Measurements from ENCODE around the gene OR8S1.
"Not testable (repeated sequence)": the region's sequence is repeated elsewhere in the genome, so short reads cannot be mapped to it uniquely, and the experiment has no call there.

OR8S1 gene

GRCh38 chr12:48514728-48515127 is 10.7 kb upstream of the OR8S1 start:
- H3K36me3 ChIP-seq (ENCODE audit: insufficient read depth, low read length): no peaks in the 10 kb centered on the region
- H3K9me3 ChIP-seq (ENCODE audit: low read length): no peaks in the 10 kb centered on the region
- no peaks in the 10 kb centered on the region for H3K27me3 ChIP-seq (ENCODE audit: control insufficient read depth in 1 of 2, insufficient read depth in 2 of 2, low read length in 2 of 2)
- H3K27ac ChIP-seq (ENCODE audit: low read depth, low read length): no peak overlapping the region
- H3K4me3 ChIP-seq (ENCODE audit: low read depth in 1 of 2, low read length in 2 of 2): no peak overlapping the region
- no peaks in the 10 kb centered on the region for H3K4me1 ChIP-seq (ENCODE audit: insufficient read depth, low read length)
- H3K9ac ChIP-seq (ENCODE audit: low read length): no peak overlapping the region

GRCh38 chr12:48520381-48520780 is 5.1 kb upstream of the OR8S1 start:
- not testable (repeated sequence) for H3K4me3 ChIP-seq (ENCODE audit: low read depth in 1 of 2, low read length in 2 of 2); H3K9ac ChIP-seq (ENCODE audit: low read length); H3K36me3 ChIP-seq (ENCODE audit: insufficient read depth, low read length); H3K9me3 ChIP-seq (ENCODE audit: low read length); H3K27me3 ChIP-seq (ENCODE audit: control insufficient read depth in 1 of 2, insufficient read depth in 2 of 2, low read length in 2 of 2); H3K4me1 ChIP-seq (ENCODE audit: insufficient read depth, low read length); H3K27ac ChIP-seq (ENCODE audit: low read depth, low read length)

- H3K27ac ChIP-seq (ENCODE audit: low read depth, low read length): no peak overlapping the region
- no peak overlapping the region for H3K4me3 ChIP-seq (ENCODE audit: low read depth in 1 of 2, low read length in 2 of 2)
- H3K9ac ChIP-seq (ENCODE audit: low read length): no peak overlapping the region
- H3K27me3 ChIP-seq (ENCODE audit: control insufficient read depth in 1 of 2, insufficient read depth in 2 of 2, low read length in 2 of 2): no peaks in the 10 kb centered on the region
- no peaks in the 10 kb centered on the region for H3K36me3 ChIP-seq (ENCODE audit: insufficient read depth, low read length)
- no peaks in the 10 kb centered on the region for H3K9me3 ChIP-seq (ENCODE audit: low read length)
- no peaks in the 10 kb centered on the region for H3K4me1 ChIP-seq (ENCODE audit: insufficient read depth, low read length)
Observed at GRCh38 chr12:48527891-48528670, 2.6 kb downstream of the OR8S1 start.

GRCh38 chr12:48532601-48533000 is 7.2 kb downstream of the OR8S1 start:
- Histone ChIP-seq H3K4me3 (ENCODE audit: low read depth in 1 of 2, low read length in 2 of 2) (no peak overlapping the region), H3K9ac (ENCODE audit: low read length) (no peak overlapping the region), H3K9me3 (ENCODE audit: low read length) (no peaks in the 10 kb centered on the region), H3K27ac (ENCODE audit: low read depth, low read length) (no peak overlapping the region), H3K27me3 (ENCODE audit: control insufficient read depth in 1 of 2, insufficient read depth in 2 of 2, low read length in 2 of 2) (no peaks in the 10 kb centered on the region), H3K36me3 (ENCODE audit: insufficient read depth, low read length) (no peaks in the 10 kb centered on the region), H3K4me1 (ENCODE audit: insufficient read depth, low read length) (no peaks in the 10 kb centered on the region)

- Histone ChIP-seq H3K36me3 (ENCODE audit: insufficient read depth, low read length) (no peaks in the 10 kb centered on the region), H3K9ac (ENCODE audit: low read length) (no peak overlapping the region), H3K27ac (ENCODE audit: low read depth, low read length) (no peak overlapping the region), H3K4me3 (ENCODE audit: low read depth in 1 of 2, low read length in 2 of 2) (no peak overlapping the region), H3K27me3 (ENCODE audit: control insufficient read depth in 1 of 2, insufficient read depth in 2 of 2, low read length in 2 of 2) (no peaks in the 10 kb centered on the region), H3K4me1 (ENCODE audit: insufficient read depth, low read length) (no peaks in the 10 kb centered on the region), H3K9me3 (ENCODE audit: low read length) (no peaks in the 10 kb centered on the region)
Observed at GRCh38 chr12:48536602-48537001, 11.2 kb downstream of the OR8S1 start.

GRCh38 chr12:48542300-48542928 is 17.0 kb downstream of the OR8S1 start:
- Histone ChIP-seq H3K36me3 (ENCODE audit: insufficient read depth, low read length) (no peaks in the 10 kb centered on the region), H3K4me1 (ENCODE audit: insufficient read depth, low read length) (no peaks in the 10 kb centered on the region), H3K27me3 (ENCODE audit: control insufficient read depth in 1 of 2, insufficient read depth in 2 of 2, low read length in 2 of 2) (no peaks in the 10 kb centered on the region), H3K9me3 (ENCODE audit: low read length) (no peaks in the 10 kb centered on the region), H3K9ac (ENCODE audit: low read length) (no peak overlapping the region), H3K4me3 (ENCODE audit: low read depth in 1 of 2, low read length in 2 of 2) (no peak overlapping the region), H3K27ac (ENCODE audit: low read depth, low read length) (no peak overlapping the region)

- Histone ChIP-seq H3K4me3 (ENCODE audit: low read depth in 1 of 2, low read length in 2 of 2) (no peak overlapping the region), H3K27ac (ENCODE audit: low read depth, low read length) (no peak overlapping the region), H3K4me1 (ENCODE audit: insufficient read depth, low read length) (no peaks in the 10 kb centered on the region), H3K36me3 (ENCODE audit: insufficient read depth, low read length) (no peaks in the 10 kb centered on the region), H3K9ac (ENCODE audit: low read length) (no peak overlapping the region), H3K9me3 (ENCODE audit: low read length) (no peaks in the 10 kb centered on the region), H3K27me3 (ENCODE audit: control insufficient read depth in 1 of 2, insufficient read depth in 2 of 2, low read length in 2 of 2) (no peaks in the 10 kb centered on the region)
Observed at GRCh38 chr12:48545833-48546469, 20.5 kb downstream of the OR8S1 start.

GRCh38 chr12:48547012-48547411 is 21.6 kb downstream of the OR8S1 start:
- H3K27me3 ChIP-seq (ENCODE audit: control insufficient read depth in 1 of 2, insufficient read depth in 2 of 2, low read length in 2 of 2): not testable (repeated sequence)

GRCh38 chr12:48551636-48552035 is 26.2 kb downstream of the OR8S1 start:
- not testable (repeated sequence) for H3K9ac ChIP-seq (ENCODE audit: low read length); H3K4me3 ChIP-seq (ENCODE audit: low read depth in 1 of 2, low read length in 2 of 2); H3K27ac ChIP-seq (ENCODE audit: low read depth, low read length); H3K36me3 ChIP-seq (ENCODE audit: insufficient read depth, low read length); H3K4me1 ChIP-seq (ENCODE audit: insufficient read depth, low read length); H3K9me3 ChIP-seq (ENCODE audit: low read length); H3K27me3 ChIP-seq (ENCODE audit: control insufficient read depth in 1 of 2, insufficient read depth in 2 of 2, low read length in 2 of 2)

More at GRCh38 chr12:48547012-48547411, 21.6 kb downstream of the OR8S1 start:
- H3K9ac ChIP-seq (ENCODE audit: low read length); H3K27ac ChIP-seq (ENCODE audit: low read depth, low read length); H3K36me3 ChIP-seq (ENCODE audit: insufficient read depth, low read length); H3K9me3 ChIP-seq (ENCODE audit: low read length); H3K4me1 ChIP-seq (ENCODE audit: insufficient read depth, low read length); H3K4me3 ChIP-seq (ENCODE audit: low read depth in 1 of 2, low read length in 2 of 2): not testable (repeated sequence)

- H3K9ac ChIP-seq (ENCODE audit: low read length); H3K4me1 ChIP-seq (ENCODE audit: insufficient read depth, low read length); H3K4me3 ChIP-seq (ENCODE audit: low read depth in 1 of 2, low read length in 2 of 2); H3K36me3 ChIP-seq (ENCODE audit: insufficient read depth, low read length); H3K27ac ChIP-seq (ENCODE audit: low read depth, low read length); H3K9me3 ChIP-seq (ENCODE audit: low read length); H3K27me3 ChIP-seq (ENCODE audit: control insufficient read depth in 1 of 2, insufficient read depth in 2 of 2, low read length in 2 of 2): not testable (repeated sequence)
Observed at GRCh38 chr12:48553666-48554343, 28.4 kb downstream of the OR8S1 start.

- Histone ChIP-seq H3K4me1 (ENCODE audit: insufficient read depth, low read length) (no peaks in the 10 kb centered on the region), H3K27ac (ENCODE audit: low read depth, low read length) (no peak overlapping the region), H3K4me3 (ENCODE audit: low read depth in 1 of 2, low read length in 2 of 2) (no peak overlapping the region), H3K9me3 (ENCODE audit: low read length) (no peaks in the 10 kb centered on the region), H3K9ac (ENCODE audit: low read length) (no peak overlapping the region), H3K36me3 (ENCODE audit: insufficient read depth, low read length) (no peaks in the 10 kb centered on the region), H3K27me3 (ENCODE audit: control insufficient read depth in 1 of 2, insufficient read depth in 2 of 2, low read length in 2 of 2) (peaks cover 0 to 4% of the 10 kb centered on the region in 2 donors)
Observed at GRCh38 chr12:48556631-48557030, 31.2 kb downstream of the OR8S1 start.
